Dendritic cell treated with granulocyte-macrophage colony-stimulating factor and Interleukin-4, amounts not matched to agents 40 ng/mL and 50 ng/mL, for 4 days (primary cell): ENCODE results near the gene ADAMTSL3.
"Not testable (repeated sequence)": the region's sequence is repeated elsewhere in the genome, so short reads cannot be mapped to it uniquely, and the experiment has no call there.

ENCODE experiments used
- H3K27ac Mint-ChIP-seq: one replicate; pipeline ENCODE4 v1.8.0; 2022; ENCODE audit warnings: mild to moderate bottlenecking, mixed read lengths
- H3K27me3 Mint-ChIP-seq: one replicate; pipeline ENCODE4 v1.8.0; 2022; ENCODE audit warnings: mild to moderate bottlenecking, mixed read lengths
- H3K36me3 Mint-ChIP-seq: one replicate; pipeline ENCODE4 v1.8.0; 2022; ENCODE audit warnings: low read depth, mixed read lengths
- H3K4me1 Mint-ChIP-seq: one replicate; pipeline ENCODE4 v1.8.0; 2022; ENCODE audit warnings: low read depth, mixed read lengths
- H3K4me3 Mint-ChIP-seq: one replicate; pipeline ENCODE4 v1.8.0; 2022; ENCODE audit warnings: mild to moderate bottlenecking, moderate library complexity, mixed read lengths
- H3K9me3 Mint-ChIP-seq: one replicate; pipeline ENCODE4 v1.8.0; 2022; ENCODE audit warnings: mixed read lengths
- intact Hi-C: fragments of 100-400 bp; cut with micrococcal nuclease; formaldehyde crosslinking; loops from one replicate; pipeline ENCODE4 v1.15.0; 2022

ADAMTSL3 gene

GRCh38 chr15:83723216-83723615 is 69.3 kb downstream of the ADAMTSL3 start:
- intact Hi-C loops, result no loop called here
- peaks cover 8% of the 10 kb centered on the region for H3K9me3 Mint-ChIP-seq
- no peaks in the 10 kb centered on the region for H3K36me3 Mint-ChIP-seq
- peaks cover 1% of the 10 kb centered on the region for H3K27me3 Mint-ChIP-seq
- H3K4me3 Mint-ChIP-seq, result no peak overlapping the region
- no peak overlapping the region for H3K27ac Mint-ChIP-seq
- H3K4me1 Mint-ChIP-seq, result no peaks in the 10 kb centered on the region

GRCh38 chr15:83732196-83732595 is 78.3 kb downstream of the ADAMTSL3 start:
- no peak overlapping the region for H3K4me3 Mint-ChIP-seq
- intact Hi-C loops, result no loop called here
- H3K36me3 Mint-ChIP-seq, result no peaks in the 10 kb centered on the region
- H3K4me1 Mint-ChIP-seq, result no peaks in the 10 kb centered on the region
- no peak overlapping the region for H3K27ac Mint-ChIP-seq
- H3K9me3 Mint-ChIP-seq, result peaks cover 2% of the 10 kb centered on the region
- H3K27me3 Mint-ChIP-seq, result no peaks in the 10 kb centered on the region

GRCh38 chr15:83732770-83733169 is 78.8 kb downstream of the ADAMTSL3 start:
- Mint-ChIP-seq H3K36me3 (no peaks in the 10 kb centered on the region), H3K27ac (no peak overlapping the region), H3K27me3 (no peaks in the 10 kb centered on the region), H3K4me3 (no peak overlapping the region), H3K9me3 (no peaks in the 10 kb centered on the region), H3K4me1 (no peaks in the 10 kb centered on the region)
- intact Hi-C loops, result no loop called here

- no peak overlapping the region for H3K27ac Mint-ChIP-seq
- H3K27me3 Mint-ChIP-seq, result no peaks in the 10 kb centered on the region
- H3K4me3 Mint-ChIP-seq, result no peak overlapping the region
- intact Hi-C loops, result no loop called here
- H3K9me3 Mint-ChIP-seq, result no peaks in the 10 kb centered on the region
- H3K36me3 Mint-ChIP-seq, result no peaks in the 10 kb centered on the region
- no peaks in the 10 kb centered on the region for H3K4me1 Mint-ChIP-seq
These were observed 79.3 kb downstream of the ADAMTSL3 start for GRCh38 chr15:83733206-83733605.

GRCh38 chr15:83733691-83734090 is 79.8 kb downstream of the ADAMTSL3 start:
- Mint-ChIP-seq H3K4me1 (no peaks in the 10 kb centered on the region), H3K4me3 (no peak overlapping the region), H3K36me3 (no peaks in the 10 kb centered on the region), H3K27me3 (no peaks in the 10 kb centered on the region), H3K9me3 (no peaks in the 10 kb centered on the region), H3K27ac (no peak overlapping the region)
- intact Hi-C loops, result no loop called here

GRCh38 chr15:83734487-83734886 is 80.6 kb downstream of the ADAMTSL3 start:
- H3K27me3 Mint-ChIP-seq, result no peaks in the 10 kb centered on the region
- H3K4me1 Mint-ChIP-seq, result no peaks in the 10 kb centered on the region
- no peak overlapping the region for H3K4me3 Mint-ChIP-seq
- H3K27ac Mint-ChIP-seq, result no peak overlapping the region
- H3K9me3 Mint-ChIP-seq, result no peaks in the 10 kb centered on the region
- intact Hi-C loops, result no loop called here
- no peaks in the 10 kb centered on the region for H3K36me3 Mint-ChIP-seq

GRCh38 chr15:83739629-83740028 is 85.7 kb downstream of the ADAMTSL3 start:
- Mint-ChIP-seq H3K9me3 (no peaks in the 10 kb centered on the region), H3K36me3 (no peaks in the 10 kb centered on the region), H3K27me3 (peaks cover 1% of the 10 kb centered on the region), H3K4me1 (no peaks in the 10 kb centered on the region), H3K27ac (no peak overlapping the region), H3K4me3 (no peak overlapping the region)
- intact Hi-C loops, result no loop called here

GRCh38 chr15:83745771-83746170 is 91.8 kb downstream of the ADAMTSL3 start:
- H3K36me3 Mint-ChIP-seq, result no peaks in the 10 kb centered on the region
- no peak overlapping the region for H3K27ac Mint-ChIP-seq
- intact Hi-C loops, result no loop called here
- H3K4me3 Mint-ChIP-seq, result no peak overlapping the region
- H3K9me3 Mint-ChIP-seq, result no peaks in the 10 kb centered on the region
- no peaks in the 10 kb centered on the region for H3K27me3 Mint-ChIP-seq
- H3K4me1 Mint-ChIP-seq, result peaks cover 10% of the 10 kb centered on the region

GRCh38 chr15:83746231-83746630 is 92.3 kb downstream of the ADAMTSL3 start:
- Mint-ChIP-seq H3K9me3 (no peaks in the 10 kb centered on the region), H3K27ac (no peak overlapping the region), H3K36me3 (no peaks in the 10 kb centered on the region), H3K4me3 (no peak overlapping the region), H3K27me3 (no peaks in the 10 kb centered on the region), H3K4me1 (peaks cover 10% of the 10 kb centered on the region)
- intact Hi-C loops, result no loop called here

GRCh38 chr15:83747050-83747717 is 93.3 kb downstream of the ADAMTSL3 start:
- Mint-ChIP-seq H3K9me3 (no peaks in the 10 kb centered on the region), H3K4me1 (peaks cover 10% of the 10 kb centered on the region), H3K27ac (no peak overlapping the region), H3K4me3 (no peak overlapping the region), H3K27me3 (no peaks in the 10 kb centered on the region), H3K36me3 (no peaks in the 10 kb centered on the region)
- intact Hi-C loops, result no loop called here

GRCh38 chr15:83747718-83748110 is 93.8 kb downstream of the ADAMTSL3 start:
- Mint-ChIP-seq H3K4me3 (no peak overlapping the region), H3K9me3 (no peaks in the 10 kb centered on the region), H3K27me3 (no peaks in the 10 kb centered on the region), H3K27ac (no peak overlapping the region), H3K4me1 (peaks cover 10% of the 10 kb centered on the region), H3K36me3 (no peaks in the 10 kb centered on the region)
- intact Hi-C loops, result no loop called here

- Mint-ChIP-seq H3K27me3 (no peaks in the 10 kb centered on the region), H3K27ac (no peak overlapping the region), H3K9me3 (peaks cover 27% of the 10 kb centered on the region), H3K4me3 (no peak overlapping the region), H3K36me3 (no peaks in the 10 kb centered on the region), H3K4me1 (no peaks in the 10 kb centered on the region)
- intact Hi-C loops, result no loop called here
These were observed 100.1 kb downstream of the ADAMTSL3 start for GRCh38 chr15:83753872-83754493.

GRCh38 chr15:83757291-83757690 is 103.4 kb downstream of the ADAMTSL3 start:
- H3K4me3 Mint-ChIP-seq, H3K27ac Mint-ChIP-seq, intact Hi-C loops, H3K4me1 Mint-ChIP-seq, H3K36me3 Mint-ChIP-seq, H3K27me3 Mint-ChIP-seq: not testable (repeated sequence)
- peaks cover 34% of the 10 kb centered on the region for H3K9me3 Mint-ChIP-seq

GRCh38 chr15:83762367-83762766 is 108.4 kb downstream of the ADAMTSL3 start:
- Mint-ChIP-seq H3K27me3 (no peaks in the 10 kb centered on the region), H3K36me3 (no peaks in the 10 kb centered on the region), H3K4me1 (no peaks in the 10 kb centered on the region), H3K27ac (no peak overlapping the region), H3K4me3 (no peak overlapping the region), H3K9me3 (peaks cover 16% of the 10 kb centered on the region)
- intact Hi-C loops, result no loop called here
